GM21737 (cell line): ENCODE results near the gene FAM3A.

Experiments used
- ATAC-seq: cut with Tn5 transposase; IDR thresholded peaks from one replicate; pipeline ENCODE4 v1.9.1; 2021; ENCODE audit warnings: mild to moderate bottlenecking, moderate library complexity; ENCODE audit not compliant: unreplicated experiment

Gene FAM3A

DNA sequence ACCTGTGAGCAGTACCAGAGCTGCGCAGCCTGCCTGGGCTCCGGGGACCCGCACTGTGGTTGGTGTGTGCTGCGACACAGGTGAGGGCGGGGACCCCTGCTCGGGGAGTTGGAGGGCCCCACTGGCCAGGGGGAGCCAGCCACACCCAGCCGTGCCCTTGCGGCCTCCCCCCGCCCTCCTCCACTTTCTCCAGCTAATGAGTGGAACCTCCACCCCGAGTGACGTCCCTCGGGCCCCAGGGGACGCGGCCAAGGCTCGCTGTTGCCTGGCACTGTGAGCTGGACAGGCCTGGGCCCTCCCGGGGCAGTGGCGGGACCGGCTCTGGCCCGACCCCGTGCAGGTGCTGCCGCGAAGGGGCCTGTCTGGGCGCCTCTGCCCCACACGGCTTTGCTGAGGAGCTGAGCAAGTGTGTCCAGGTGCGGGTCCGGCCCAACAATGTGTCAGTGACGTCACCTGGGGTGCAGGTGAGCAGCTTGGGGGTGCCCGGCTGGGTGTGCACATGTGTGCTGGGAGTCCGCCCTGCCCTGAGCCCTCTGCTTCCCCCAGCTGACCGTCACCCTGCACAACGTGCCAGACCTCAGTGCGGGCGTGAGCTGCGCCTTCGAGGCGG, 52.3 kb downstream of the FAM3A start:
- no peak for ATAC-seq

DNA sequence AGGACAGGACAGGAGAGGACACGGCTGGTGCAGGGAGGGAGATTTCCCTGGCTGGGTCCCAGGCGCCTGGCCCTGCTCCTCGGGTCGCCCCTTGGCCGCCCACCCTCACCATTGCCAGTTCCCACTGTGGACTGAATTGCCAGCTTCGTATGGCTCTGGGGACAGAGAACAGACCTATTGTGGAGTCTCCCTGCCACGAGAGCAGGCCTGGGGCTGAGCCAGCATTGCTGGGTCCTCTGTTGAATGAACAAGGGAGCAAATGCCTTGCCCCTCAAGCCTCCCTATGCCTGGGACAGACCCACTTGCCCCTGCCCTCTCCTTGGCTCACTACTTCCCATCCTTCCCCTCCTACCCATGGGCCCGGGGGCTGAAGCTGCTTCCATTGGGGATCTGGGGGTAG, 53.6 kb downstream of the FAM3A start:
- ATAC-seq, result no peak

DNA sequence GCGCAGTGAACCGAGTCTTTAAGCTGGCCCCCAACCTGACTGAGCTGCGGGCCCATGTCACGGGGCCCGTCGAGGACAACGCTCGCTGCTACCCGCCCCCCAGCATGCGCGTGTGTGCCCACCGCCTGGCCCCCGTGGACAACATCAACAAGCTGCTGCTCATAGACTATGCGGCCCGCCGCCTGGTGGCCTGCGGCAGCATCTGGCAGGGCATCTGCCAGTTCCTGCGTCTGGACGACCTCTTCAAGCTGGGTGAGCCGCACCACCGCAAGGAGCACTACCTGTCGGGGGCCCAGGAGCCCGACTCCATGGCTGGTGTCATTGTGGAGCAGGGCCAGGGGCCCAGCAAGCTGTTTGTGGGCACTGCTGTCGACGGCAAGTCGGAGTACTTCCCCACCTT, 55.7 kb downstream of the FAM3A start:
- no peak for ATAC-seq

DNA sequence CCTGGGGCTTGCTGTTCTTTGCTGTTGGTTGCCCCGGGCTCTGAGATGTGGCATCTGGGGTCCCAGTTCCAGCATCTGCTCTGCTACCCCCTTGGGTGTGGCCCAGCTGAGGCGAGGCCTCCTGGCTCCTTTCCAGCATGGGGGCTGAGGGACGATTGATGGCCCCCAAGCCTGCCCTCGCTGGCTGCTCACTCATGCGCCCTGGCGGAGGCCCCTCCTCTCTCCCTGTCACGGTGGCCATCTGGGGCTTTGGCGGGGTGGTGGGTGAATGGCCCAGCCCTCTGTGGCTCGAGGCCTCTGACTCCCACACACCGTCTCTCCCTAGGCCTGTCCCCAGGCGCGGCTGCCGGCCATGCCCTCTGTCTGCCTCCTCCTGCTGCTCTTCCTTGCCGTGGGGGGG, 56.2 kb downstream of the FAM3A start:
- ATAC-seq, result no peak

DNA sequence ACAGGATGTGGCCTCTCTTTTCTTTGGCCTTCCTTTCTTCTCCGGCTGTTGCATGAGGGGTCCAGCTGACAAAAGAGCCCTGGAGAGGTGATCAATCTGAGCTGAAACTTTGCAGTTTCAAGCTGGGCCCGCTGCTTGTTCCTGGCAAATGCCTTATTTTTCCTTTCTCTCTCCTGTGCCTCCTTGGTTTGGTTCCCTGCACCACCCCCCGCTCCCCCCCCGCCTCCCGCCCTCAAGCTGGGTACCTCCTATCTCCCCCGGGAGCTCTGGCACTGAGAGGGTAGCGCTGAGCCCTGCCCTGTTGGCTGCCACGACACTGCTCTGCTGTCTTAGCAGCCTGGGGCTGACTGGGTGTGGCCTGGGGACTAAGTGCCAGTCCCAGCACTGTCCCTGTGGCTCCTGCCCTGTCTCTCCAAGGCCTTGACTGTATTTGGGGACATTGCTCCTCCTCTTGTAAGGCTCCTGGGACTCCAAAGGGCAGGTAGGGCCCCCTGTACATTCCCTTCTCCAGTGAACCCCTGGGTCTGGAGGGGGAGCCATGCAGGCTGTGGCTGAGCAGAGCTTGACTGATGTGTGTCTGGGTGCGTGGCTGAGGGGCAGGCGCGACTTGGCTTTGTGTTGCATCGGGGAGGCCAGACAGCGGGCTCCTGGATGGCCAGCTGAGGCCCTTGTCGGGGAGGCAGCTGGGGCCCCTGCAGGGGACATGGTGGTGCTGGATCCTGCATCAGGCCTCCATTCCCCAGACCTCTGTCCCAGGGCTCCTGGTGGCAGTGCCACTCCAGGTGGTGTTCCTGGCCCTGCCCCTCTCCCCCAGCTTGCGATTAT, 56.9 kb downstream of the FAM3A start:
- no peak for ATAC-seq

DNA sequence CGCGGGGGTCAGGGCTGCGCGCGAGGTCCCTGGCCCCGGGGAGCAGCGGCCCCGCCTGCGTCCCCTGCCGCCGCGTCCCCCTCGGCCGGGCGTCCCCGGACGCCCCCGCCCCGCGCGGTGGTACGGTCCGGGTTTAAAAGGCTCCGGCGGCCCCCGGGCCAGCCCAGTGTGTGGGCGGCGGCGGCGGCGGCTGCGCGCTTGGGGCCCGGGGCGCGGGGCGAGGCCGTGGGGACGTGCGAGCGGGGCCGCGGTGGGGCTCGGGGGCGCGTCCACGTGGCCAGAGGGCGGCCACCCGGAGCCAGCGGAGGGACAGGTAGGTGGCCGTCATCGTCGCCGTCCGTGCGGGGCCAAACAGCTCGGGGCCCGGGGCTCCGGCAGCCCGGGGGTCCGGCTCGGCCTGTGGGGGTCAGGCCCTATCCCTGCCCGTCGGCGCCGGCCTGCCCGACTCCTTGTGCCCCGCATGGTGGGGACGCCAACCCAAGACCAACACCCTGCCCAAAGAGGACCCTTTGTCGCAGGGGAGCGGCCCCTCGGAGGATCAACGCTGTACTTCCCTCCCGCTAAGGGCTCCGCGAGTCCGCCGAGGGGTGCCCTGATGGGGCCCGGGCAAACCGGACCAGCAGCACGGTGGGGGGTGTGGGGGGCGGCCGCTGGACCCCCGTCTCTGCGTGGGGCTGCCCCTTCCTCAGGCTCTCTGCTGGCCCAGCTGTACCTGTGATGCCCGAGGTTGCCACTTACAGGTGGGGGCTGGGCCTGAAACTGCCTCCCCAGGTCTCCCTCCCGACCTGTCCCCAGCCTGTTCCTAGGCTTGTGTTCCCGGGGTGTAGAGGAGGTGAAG, 57.7 kb downstream of the FAM3A start, which contains the start of gene PLXNA3:
PLXNA3 (plus strand) TSS at position 166 of the 838 bp plus-strand sequence. CDS start 1,903 bp downstream, outside the sequence.
- peak; percentile 57 for ATAC-seq

DNA sequence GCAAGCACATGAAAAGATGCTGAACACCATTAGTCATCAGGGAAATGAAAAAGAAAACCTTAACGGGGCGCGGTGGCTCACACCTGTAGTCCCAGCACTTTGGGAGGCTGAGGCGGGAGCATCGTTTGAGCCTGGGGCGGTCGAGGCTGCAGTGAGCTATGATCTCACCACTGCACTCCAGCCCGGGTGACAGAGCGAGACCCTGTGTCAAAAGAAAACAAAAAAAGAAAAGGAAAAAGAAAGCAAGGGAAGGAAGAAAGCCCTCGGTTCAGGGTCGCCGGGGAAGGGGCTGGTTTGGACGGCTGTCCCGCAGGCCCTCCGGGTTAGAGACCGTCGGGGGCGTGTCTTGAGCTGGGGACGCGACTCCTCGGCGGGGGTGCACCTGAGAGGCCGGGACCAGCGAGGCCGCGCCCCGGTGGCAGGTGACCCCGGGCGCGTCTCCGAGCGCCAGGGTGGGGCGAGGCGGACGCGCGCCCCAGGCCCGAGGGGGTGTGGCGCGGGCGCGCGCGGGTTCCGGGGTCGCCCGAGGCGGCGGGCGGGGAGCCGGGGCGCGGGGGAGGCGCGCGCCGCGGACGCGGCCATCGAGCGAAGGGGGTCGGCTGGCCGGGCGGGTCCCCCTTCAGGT, 58.4 kb downstream of the FAM3A start:
- peak; percentile 50 for ATAC-seq
